ENCODE measurements around the gene FLNB. TPM values are rescaled to one million over a fixed set of nuclear protein-coding genes. Genes with fewer than 3 reads are reported as not detected.

FLNB gene
- total RNA-seq, 1 experiment from 2014 or later, result 127 TPM

DNA sequence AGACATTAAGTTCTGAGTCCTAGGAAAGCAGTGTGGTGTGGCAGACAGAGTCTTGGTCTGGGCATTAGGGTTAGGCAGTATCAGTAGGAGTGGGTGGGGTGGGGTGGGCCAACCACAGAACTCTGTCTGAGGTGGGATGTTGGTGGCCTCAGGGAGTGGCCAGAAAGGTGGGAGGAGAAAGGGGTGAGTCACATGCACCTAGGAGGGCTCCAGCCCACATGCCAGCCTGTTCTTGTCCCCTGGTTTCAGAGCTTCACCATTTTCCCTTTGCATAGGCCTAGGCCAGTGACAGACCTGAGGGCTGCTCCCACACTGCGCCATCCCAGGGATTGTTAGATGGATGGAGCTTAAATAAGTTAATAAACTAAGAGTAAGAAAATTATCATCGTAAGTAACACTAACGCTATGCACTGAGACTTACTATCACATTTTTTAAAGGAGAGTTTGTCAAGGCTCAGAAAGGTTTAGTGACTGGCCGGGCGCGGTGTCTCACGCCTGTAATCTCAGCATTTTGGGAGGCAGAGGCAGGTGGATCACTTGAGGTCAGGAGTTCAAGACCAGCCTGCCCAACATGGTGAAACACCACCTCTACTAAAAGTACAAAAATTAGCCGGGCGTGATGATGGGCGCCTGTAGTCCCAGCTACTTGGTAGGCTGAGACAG is 168.7 kb downstream of the FLNB start:
- H3K4me3 Mint-ChIP-seq, result peak overlapping the region; percentile 85
- DNase-seq (ENCODE audit: low spot score), result no peak
- H3K36me3 Mint-ChIP-seq, result no peaks in the 10 kb centered on the region
- no peak overlapping the region for H3K27ac Mint-ChIP-seq
- peaks cover 43% of the 10 kb centered on the region for H3K4me1 Mint-ChIP-seq
- ChIA-PET CTCF (interaction anchor here (0.5 to 6.2 kb wide), 68 partner anchors 9 to 1882 kb away, joined by 3 to 88 read pairs (median 4); partner anchors contain the start of genes DNASE1L3, FLNB, HTD2 and RPP14), POLR2A (interaction anchor here (1.5 kb wide), 1 partner anchor 129 kb away, joined by 10 read pairs; the partner anchor contains the start of genes HTD2 and RPP14)
- ATAC-seq, result no peak
- TF ChIP-seq KAT7 (CRISPR knock-in tag; IDR thresholded peaks at IDR 0.05; ENCODE audit: borderline replicate concordance) (no peak), ESRRA (CRISPR knock-in tag; IDR thresholded peaks at IDR 0.05; ENCODE audit: borderline replicate concordance) (no peak), NFE2L1 (CRISPR knock-in tag; IDR thresholded peaks at IDR 0.05) (no peak), EMX1 (CRISPR knock-in tag; IDR thresholded peaks at IDR 0.05) (no peak), NR2C2 (CRISPR knock-in tag; IDR thresholded peaks at IDR 0.05) (no peak), CBFB (CRISPR knock-in tag; IDR thresholded peaks at IDR 0.05; ENCODE audit: low read depth) (no peak), OVOL2 (CRISPR knock-in tag; IDR thresholded peaks at IDR 0.05; ENCODE audit: borderline replicate concordance) (no peak), TEAD4 (CRISPR knock-in tag; IDR thresholded peaks at IDR 0.05) (no peak), MXD4 (CRISPR knock-in tag; IDR thresholded peaks at IDR 0.05; ENCODE audit: borderline replicate concordance) (no peak)
- TF ChIP-seq, protein P1, sequence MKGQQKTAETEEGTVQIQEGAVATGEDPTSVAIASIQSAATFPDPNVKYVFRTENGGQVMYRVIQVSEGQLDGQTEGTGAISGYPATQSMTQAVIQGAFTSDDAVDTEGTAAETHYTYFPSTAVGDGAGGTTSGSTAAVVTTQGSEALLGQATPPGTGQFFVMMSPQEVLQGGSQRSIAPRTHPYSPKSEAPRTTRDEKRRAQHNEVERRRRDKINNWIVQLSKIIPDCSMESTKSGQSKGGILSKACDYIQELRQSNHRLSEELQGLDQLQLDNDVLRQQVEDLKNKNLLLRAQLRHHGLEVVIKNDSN (CRISPR knock-in tag; IDR thresholded peaks at IDR 0.05), result no peak
- TF ChIP-seq, protein P2, sequence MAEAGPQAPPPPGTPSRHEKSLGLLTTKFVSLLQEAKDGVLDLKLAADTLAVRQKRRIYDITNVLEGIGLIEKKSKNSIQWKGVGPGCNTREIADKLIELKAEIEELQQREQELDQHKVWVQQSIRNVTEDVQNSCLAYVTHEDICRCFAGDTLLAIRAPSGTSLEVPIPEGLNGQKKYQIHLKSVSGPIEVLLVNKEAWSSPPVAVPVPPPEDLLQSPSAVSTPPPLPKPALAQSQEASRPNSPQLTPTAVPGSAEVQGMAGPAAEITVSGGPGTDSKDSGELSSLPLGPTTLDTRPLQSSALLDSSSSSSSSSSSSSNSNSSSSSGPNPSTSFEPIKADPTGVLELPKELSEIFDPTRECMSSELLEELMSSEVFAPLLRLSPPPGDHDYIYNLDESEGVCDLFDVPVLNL (CRISPR knock-in tag; IDR thresholded peaks at IDR 0.05; ENCODE audit: borderline replicate concordance, low read depth), result no peak
- TF ChIP-seq, protein P3, sequence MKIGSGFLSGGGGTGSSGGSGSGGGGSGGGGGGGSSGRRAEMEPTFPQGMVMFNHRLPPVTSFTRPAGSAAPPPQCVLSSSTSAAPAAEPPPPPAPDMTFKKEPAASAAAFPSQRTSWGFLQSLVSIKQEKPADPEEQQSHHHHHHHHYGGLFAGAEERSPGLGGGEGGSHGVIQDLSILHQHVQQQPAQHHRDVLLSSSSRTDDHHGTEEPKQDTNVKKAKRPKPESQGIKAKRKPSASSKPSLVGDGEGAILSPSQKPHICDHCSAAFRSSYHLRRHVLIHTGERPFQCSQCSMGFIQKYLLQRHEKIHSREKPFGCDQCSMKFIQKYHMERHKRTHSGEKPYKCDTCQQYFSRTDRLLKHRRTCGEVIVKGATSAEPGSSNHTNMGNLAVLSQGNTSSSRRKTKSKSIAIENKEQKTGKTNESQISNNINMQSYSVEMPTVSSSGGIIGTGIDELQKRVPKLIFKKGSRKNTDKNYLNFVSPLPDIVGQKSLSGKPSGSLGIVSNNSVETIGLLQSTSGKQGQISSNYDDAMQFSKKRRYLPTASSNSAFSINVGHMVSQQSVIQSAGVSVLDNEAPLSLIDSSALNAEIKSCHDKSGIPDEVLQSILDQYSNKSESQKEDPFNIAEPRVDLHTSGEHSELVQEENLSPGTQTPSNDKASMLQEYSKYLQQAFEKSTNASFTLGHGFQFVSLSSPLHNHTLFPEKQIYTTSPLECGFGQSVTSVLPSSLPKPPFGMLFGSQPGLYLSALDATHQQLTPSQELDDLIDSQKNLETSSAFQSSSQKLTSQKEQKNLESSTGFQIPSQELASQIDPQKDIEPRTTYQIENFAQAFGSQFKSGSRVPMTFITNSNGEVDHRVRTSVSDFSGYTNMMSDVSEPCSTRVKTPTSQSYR (CRISPR knock-in tag; IDR thresholded peaks at IDR 0.05), result no peak
- TF ChIP-seq, protein P4, sequence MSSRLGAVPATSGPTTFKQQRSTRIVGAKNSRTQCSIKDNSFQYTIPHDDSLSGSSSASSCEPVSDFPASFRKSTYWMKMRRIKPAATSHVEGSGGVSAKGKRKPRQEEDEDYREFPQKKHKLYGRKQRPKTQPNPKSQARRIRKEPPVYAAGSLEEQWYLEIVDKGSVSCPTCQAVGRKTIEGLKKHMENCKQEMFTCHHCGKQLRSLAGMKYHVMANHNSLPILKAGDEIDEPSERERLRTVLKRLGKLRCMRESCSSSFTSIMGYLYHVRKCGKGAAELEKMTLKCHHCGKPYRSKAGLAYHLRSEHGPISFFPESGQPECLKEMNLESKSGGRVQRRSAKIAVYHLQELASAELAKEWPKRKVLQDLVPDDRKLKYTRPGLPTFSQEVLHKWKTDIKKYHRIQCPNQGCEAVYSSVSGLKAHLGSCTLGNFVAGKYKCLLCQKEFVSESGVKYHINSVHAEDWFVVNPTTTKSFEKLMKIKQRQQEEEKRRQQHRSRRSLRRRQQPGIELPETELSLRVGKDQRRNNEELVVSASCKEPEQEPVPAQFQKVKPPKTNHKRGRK (CRISPR knock-in tag; IDR thresholded peaks at IDR 0.05; ENCODE audit: borderline replicate concordance), result no peak
- TF ChIP-seq, protein P5, sequence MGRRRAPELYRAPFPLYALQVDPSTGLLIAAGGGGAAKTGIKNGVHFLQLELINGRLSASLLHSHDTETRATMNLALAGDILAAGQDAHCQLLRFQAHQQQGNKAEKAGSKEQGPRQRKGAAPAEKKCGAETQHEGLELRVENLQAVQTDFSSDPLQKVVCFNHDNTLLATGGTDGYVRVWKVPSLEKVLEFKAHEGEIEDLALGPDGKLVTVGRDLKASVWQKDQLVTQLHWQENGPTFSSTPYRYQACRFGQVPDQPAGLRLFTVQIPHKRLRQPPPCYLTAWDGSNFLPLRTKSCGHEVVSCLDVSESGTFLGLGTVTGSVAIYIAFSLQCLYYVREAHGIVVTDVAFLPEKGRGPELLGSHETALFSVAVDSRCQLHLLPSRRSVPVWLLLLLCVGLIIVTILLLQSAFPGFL (CRISPR knock-in tag; IDR thresholded peaks at IDR 0.05; ENCODE audit: borderline replicate concordance), result no peak
- H3K27me3 Mint-ChIP-seq (ENCODE audit: low read depth), result peaks cover 15% of the 10 kb centered on the region
- H3K9me3 Mint-ChIP-seq, result no peaks in the 10 kb centered on the region

DNA sequence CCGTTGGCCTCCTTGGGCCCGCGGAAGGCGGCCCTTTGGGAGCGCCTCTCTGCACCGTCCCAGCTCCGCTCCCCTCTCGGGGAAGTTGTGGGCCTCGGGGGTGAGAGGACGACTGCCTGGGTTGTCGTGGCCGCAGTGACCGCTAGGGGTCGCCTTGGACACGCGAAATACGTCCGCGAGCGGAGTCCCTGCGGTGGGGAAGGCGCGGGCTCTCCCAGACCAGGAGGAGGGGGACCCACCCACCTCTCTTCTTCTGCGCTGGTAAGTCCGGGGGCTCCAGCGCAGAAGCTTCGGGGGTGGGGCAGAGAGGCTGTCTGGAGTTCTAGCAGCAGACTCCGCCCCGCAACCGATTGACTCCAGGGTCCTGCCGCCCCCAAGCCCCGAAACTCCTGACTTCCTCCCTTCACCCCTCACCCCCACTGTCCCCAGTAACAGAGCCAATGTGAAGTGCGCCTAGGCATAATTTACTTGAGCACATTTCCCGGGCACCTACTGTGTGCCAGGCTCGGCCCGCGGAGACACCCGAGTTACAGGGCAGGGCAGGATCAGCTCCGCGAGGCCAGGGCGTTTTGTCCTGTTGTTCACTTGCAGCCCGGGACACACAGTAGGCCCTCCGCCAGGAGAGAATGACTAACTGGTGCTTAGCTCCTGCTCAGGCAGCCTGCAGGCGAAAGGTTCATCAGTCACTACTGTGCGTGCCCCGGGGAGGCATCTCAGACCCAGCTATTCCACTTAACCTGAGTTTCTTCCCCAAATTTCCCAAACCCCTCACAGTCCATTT is 169.7 kb downstream of the FLNB start:
- H3K4me3 Mint-ChIP-seq, result peak overlapping the region; percentile 85
- ChIA-PET POLR2A (interaction anchor here (0.5 to 1.5 kb wide), 2 partner anchors 128 to 437 kb away, joined by 3 to 10 read pairs; partner anchors contain the start of genes HTD2 and RPP14), CTCF (interaction anchor here (0.5 to 6.2 kb wide), 71 partner anchors 8 to 524 kb away, joined by 3 to 88 read pairs (median 4); partner anchors contain the start of genes DNASE1L3, FLNB, HTD2 and RPP14)
- DNase-seq (ENCODE audit: low spot score) (peak; percentile 97), ATAC-seq (peak; percentile 82)
- H3K27ac Mint-ChIP-seq, result no peak overlapping the region
- peaks cover 15% of the 10 kb centered on the region for H3K27me3 Mint-ChIP-seq (ENCODE audit: low read depth)
- H3K4me1 Mint-ChIP-seq, result peaks cover 39% of the 10 kb centered on the region
- no peaks in the 10 kb centered on the region for H3K9me3 Mint-ChIP-seq
- H3K36me3 Mint-ChIP-seq, result no peaks in the 10 kb centered on the region
- TF ChIP-seq PRRX2 (CRISPR knock-in tag; IDR thresholded peaks at IDR 0.05) (no peak), NFE2L1 (CRISPR knock-in tag; IDR thresholded peaks at IDR 0.05) (peak; percentile 25; the same call in 1 of the 2 replicates), ZNF263 (CRISPR knock-in tag; IDR thresholded peaks at IDR 0.05; ENCODE audit: low read depth) (no peak), FOXP1 (CRISPR knock-in tag; IDR thresholded peaks at IDR 0.05; ENCODE audit: borderline replicate concordance) (0 out of 2 replicates have a peak, but pooled peaks have one; percentile 8), NR1H2 (CRISPR knock-in tag; IDR thresholded peaks at IDR 0.05) (no peak), OVOL2 (CRISPR knock-in tag; IDR thresholded peaks at IDR 0.05; ENCODE audit: borderline replicate concordance) (no peak), TEAD4 (CRISPR knock-in tag; IDR thresholded peaks at IDR 0.05) (no peak), FOXK1 (CRISPR knock-in tag; IDR thresholded peaks at IDR 0.05) (peak; percentile 59; the same call in 1 of the 2 replicates), GTF2I (CRISPR knock-in tag; conservative IDR thresholded peaks at IDR 0.05) (no peak; the same call in 1 of the 2 replicates)
- TF ChIP-seq, protein P6, sequence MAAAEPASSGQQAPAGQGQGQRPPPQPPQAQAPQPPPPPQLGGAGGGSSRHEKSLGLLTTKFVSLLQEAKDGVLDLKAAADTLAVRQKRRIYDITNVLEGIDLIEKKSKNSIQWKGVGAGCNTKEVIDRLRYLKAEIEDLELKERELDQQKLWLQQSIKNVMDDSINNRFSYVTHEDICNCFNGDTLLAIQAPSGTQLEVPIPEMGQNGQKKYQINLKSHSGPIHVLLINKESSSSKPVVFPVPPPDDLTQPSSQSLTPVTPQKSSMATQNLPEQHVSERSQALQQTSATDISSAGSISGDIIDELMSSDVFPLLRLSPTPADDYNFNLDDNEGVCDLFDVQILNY (CRISPR knock-in tag; IDR thresholded peaks at IDR 0.05), result no peak
- TF ChIP-seq, protein P2 (CRISPR knock-in tag; IDR thresholded peaks at IDR 0.05; ENCODE audit: borderline replicate concordance, low read depth), result no peak
